HG02610 (cell line): ENCODE measurements around the gene RNF39.
"Not testable (repeated sequence)": the region's sequence is repeated elsewhere in the genome, so short reads cannot be mapped to it uniquely, and the experiment has no call there.

Experiments used
- ATAC-seq: cut with Tn5 transposase; IDR thresholded peaks from one replicate; pipeline ENCODE4 v1.9.1; 2021; ENCODE audit warnings: mild to moderate bottlenecking, moderate library complexity; ENCODE audit not compliant: unreplicated experiment

RNF39 gene, protein sequence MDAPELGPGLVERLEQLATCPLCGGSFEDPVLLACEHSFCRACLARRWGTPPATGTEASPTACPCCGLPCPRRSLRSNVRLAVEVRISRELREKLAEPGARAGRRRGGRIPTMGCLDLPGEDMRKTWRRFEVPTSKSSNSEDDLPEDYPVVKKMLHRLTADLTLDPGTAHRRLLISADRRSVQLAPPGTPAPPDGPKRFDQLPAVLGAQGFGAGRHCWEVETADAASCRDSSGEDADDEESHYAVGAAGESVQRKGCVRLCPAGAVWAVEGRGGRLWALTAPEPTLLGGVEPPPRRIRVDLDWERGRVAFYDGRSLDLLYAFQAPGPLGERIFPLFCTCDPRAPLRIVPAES

DNA sequence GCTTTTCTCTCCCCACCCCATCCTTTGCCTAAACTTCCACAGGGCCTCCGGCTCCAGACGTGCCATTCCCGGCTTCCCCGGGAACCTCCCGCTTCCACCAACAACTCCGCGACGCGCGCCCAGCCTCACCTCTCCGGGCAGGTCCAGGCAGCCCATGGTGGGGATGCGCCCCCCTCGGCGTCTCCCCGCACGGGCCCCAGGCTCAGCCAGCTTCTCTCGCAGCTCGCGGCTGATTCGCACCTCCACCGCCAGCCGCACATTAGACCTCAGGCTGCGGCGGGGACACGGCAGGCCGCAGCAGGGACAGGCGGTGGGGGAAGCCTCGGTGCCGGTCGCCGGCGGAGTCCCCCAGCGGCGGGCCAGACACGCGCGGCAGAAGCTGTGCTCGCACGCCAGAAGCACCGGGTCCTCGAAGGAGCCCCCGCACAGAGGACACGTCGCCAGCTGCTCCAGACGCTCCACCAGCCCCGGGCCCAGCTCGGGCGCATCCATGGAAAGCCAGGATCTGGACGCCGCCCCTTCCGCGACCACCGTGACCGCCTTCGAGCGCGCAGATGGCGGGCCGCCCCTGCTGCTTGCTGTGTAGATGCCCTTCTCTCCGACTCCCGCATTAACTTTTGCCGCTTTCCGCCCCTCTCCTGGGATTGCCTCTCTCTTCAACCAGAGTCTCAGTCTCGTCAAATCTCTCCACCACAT is at the start of gene RNF39:
Gene RNF39, minus strand, starts transcription at position 676 of the 696 bp plus-strand sequence. Its CDS starts 184 bp downstream, at position 492.
- no peak for ATAC-seq

DNA sequence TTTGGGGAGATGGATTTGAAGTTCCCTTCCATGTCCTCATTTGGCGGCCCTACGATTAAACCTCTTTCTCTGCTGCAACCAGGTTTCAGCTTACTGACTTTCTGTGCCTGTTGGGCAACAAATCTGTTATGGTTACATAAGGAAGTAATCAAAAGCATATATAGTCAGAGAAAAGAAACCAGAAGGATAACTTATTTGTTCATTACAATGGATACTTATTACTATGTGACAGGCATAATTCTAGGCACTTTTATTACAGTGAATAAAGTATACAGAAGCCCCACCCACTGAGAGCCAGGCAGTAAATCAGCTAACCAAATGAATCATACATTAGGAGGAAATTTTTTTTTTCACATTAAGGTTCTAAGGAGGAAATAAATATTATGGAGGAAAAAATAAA is 46.9 kb upstream of the RNF39 start:
- ATAC-seq = no peak

DNA sequence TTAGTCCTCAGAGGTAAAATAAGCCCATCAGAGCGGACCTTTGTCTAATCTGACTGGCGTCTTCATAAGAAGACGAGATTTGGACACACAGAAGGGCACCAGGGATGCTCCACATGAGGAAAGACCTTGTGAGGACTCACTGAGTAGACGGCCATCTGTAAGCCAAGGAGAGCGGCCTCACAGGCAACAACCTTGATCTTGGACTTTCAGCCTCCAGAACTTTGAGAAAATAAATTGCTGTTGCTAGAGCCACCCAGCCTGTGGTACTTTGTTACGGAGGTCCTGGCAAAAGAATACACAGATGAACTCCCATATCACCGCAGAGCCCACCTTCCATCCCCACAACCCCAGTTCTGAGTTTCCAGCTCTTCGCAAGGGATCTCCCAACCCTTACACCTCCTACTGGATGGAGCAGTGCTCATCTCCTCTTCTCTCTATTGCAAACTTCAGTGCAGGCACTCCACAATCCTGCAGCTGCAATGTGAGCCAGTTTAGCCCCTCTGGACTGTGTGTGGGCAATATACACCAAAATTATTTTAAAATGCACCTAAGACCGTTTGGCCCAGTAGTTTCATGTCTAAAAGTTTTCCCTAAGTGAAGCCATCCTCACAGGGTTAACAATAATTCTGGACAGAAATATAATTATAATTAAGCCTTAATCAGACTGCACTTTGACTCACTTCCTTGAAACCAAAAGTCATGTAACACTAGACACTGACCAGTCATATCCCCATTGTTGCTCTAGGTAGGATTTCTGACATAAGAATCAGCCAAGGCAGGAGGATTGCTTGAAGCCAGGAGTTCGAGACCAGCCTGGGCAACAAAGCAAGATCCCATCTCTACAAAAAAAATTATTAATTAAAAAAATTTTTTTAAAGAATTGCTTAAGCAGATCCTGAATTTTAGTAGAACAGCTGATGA is 46.1 kb upstream of the RNF39 start:
- no peak for ATAC-seq

DNA sequence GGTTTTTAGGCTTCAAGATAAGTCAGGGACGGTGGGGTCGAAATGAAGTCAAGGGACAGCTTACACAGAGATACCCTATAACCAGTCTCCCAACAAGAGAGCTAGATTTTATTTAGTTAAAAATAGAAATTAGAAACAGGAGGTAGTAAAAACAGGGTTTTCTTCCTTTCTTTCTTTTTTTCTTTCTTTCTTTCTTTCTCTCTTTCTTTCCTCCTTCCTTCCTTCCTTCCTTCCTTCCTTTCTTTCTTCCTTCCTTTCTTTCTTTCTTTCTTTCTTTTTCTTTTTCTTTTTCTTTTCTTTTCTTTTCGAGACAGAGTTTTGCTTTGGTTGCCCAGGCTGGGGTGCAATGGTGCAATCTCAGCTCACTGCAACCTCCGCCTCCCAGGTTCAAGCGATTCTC is 43.1 kb upstream of the RNF39 start:
- ATAC-seq = not testable (repeated sequence)

DNA sequence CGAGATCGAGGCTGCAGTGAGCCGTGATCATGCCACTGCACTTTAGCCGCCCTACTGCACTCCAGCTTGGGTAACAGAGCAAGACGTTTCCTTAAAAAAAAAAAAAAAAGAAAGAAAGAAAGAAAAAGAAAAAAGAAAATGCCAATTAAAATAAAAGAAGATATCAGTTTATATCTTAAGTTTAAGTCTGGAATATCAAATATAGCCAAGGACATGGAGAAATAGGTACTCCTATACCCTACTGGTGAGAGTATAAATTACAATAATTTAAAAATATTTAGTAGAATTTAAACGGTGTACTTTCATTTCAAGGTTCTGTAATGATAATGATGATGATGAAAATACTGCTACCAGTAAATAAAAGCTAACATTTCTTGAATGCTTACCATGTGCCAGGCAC is 41.2 kb upstream of the RNF39 start:
- no peak for ATAC-seq

DNA sequence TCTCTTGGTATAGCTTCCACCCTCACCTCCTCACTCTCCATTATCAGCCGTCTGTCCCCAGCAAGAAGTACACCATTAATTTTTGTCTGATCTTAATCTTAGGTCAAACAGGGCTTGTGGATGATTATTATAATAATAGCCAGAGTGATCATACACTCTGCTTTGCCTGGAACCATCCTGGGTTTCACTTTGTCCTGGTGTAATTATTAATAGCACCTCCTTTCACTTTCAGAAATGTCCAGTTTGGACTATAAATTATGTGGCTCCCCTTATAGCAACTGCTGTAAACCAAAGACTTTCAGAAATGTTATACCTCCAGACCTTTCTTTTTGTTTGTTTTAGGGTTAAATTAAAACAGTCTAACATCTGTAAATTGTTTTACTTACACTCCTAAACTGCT is 38.3 kb upstream of the RNF39 start:
- no peak for ATAC-seq

DNA sequence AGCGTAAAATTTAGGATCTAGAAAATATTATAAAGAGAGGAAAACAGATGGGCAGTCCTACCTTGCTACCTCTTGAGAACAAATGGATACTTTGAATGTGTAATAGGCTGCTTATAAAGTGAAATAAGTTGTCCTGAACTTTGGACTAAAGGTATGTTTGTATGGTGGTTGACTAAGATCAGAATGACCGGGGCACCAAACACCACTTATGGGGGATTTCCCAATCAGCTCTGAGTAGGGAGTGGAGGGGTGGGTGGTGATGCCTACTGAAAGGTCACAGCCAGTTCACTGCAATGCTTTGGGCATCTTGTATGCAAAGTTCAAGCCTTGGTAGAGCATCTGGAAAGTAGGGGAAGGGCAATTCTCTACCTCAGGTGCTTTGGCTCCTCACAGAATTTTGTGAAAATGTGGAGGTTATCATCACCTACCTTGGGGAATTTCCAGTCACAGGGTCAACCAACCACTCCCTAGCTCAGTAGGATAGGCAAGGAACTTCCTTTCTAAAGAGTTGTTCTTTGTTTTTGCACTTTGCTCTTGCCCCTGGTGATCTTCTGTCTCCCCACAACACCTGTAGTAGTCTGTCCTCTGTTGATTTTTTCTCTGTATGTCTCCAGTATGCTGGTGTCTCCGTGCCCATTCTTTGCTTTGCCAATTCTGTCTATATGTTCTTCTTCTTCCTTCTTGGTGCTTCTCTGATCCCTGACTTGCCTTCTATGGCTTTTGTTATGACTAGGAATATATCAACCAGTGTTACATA is 37.6 kb upstream of the RNF39 start, which contains the start of gene TRIM31:
Gene TRIM31, minus strand, starts transcription at position 88 of the 757 bp plus-strand sequence. CDS start 285 bp downstream, outside the sequence.
- no peak for ATAC-seq

DNA sequence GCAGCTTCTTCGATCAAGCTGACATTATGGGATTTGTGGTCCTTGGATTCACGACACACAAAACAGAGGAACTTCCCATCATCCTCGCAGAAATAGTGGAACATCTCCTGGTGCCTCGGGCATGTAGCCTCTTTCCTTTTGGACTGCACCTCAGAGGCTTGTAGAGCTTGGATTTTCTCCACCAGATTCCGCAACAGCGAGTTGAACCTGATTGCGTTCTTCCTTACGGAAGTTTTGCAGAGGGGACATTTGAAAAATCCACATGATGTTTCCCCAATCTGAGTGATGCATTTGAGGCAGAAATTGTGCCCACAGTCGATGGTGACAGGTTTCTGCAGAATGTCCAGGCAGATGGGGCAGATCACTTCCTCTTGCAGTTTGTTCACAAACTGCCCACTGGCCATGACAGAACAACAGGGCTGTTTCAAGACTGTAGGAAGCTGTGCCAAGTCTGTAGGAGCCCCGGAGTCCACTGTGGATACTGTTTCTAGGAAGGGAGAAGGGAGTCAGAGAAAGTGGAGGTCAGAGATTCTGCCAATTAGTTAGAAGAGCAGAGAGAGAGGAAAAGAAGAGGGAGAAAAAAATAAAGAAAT is 36.9 kb upstream of the RNF39 start:
- no peak for ATAC-seq

DNA sequence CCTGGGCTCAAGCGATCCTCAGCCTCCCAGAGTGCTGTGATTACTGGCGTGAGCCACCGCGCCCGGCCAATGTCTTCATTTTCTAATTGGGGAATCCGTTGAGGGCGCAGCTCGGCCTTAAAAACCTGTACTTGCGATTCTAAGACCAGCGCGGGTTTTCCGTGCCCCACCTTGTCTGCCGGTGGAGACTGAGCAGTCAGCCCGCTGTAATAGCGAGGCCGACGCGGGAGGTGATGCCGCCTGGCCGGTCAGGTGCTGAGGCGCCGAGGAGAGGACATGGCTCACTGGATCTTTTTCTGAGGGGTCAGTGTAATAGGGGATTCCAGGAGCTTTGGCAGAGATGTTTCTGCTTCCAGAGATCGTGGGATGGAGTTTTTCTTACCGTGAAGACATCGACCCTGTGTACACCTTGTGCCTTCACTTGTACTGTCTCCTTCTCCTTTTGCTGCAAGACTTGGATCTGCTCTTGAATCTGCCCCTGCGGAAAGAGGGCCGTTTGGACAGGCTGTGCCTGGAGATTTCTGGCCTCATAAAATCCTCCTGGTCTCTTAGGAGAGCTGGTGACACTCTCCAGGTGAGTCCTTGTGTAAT is 35.8 kb upstream of the RNF39 start:
- ATAC-seq = no peak

DNA sequence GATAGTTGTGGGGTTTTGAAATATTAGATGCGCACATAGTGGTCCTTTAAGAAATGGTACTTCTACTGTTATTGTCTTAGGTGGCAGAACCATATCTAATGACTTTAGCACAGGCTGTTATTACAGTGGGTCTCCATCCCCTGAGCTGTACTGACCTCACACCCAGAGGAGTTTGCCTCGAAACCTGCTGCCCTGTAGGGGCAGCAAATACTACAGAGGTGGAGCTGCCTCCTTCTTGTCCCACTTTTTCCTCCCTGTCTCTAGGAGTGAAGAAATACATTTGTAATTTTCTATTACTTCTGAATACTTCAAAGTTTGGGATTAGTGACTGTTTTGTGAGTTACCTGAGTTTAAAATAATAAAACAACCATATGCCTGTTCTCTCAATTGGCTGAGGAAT is 29.1 kb upstream of the RNF39 start:
- no peak for ATAC-seq

DNA sequence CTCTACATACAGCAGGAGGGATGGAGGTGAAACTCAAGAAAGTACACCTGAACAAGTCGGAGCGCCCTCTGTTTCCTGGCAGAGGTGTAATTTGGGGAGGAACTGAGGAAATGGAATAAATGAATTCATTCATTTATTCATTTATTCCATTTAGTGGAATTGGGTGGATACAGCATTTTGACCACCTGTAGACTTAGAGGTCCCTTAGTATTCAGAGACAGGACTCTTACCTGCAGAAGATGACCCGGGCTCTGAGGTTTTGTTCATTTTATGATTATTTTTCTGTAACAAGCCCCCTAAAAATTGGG is 28.3 kb upstream of the RNF39 start:
- ATAC-seq = no peak

DNA sequence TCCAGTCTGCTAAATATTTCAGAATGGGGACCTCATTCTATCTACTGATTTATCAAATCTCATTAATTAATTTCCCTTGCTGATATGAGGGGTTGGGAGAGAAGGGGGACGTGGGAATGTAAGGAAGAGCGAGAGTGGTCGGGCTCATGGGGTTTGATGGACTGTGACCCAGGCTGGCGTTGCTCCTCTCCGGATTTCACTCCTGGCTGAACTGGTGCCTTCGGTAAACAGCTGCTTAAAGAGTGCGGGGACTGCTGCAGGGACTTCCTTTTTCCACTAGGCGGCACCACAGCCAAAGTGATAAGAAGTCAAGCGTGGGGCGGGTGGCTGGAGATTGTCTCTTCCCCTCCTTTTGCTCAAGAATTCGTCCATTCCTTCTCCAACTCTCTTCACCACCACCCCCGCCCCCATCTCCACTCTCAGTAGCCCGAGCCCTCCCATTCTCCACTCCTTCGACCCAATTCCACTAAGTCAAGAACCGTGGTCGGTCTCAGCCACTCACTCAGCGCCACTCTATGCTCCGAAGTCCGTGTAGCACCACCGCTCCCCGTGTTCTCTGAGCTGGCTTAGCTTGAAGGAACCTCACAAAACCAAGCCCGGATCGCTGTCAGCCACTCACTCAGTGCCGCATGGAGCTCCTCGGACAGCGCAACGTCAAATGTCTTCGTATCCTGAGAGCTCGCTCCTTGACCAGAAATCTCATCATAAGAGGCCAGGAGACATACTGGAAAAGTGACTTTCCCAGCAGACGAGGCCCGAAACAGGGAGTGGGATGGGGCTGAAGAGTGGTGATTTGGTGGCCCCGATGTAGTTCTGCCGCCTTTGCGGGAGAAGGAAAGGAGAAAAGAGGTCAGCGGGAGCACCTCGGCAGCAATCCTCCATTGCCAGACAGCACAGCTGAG is 27.7 kb upstream of the RNF39 start:
- ATAC-seq = peak; percentile 63

DNA sequence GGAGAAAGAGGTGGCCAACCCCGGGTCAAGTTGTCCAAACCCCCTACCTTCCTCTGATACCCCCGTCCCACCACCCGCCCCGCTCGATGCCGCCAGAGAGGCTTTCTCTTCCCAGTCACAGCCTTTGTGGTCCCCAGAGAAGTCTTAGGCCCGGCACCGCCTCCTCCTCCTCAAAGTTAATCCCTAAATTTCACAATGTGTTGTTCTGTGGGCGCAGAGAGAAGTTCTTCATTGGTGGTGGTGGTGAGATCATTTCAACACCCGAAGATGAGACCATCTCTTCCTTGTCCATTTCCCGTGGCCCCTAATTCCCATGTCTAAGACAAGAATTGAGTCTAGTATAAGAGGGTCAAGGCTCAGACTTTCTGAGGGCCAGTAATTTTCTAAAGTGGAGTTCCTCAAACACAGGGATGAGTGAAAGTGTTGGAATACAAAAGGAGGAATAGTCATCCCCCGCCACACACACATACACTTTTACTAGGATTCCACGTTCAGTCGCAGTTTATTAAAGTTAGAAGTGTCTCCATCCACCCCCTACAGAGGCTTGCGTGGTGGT is 26.9 kb upstream of the RNF39 start:
- ATAC-seq = no peak

DNA sequence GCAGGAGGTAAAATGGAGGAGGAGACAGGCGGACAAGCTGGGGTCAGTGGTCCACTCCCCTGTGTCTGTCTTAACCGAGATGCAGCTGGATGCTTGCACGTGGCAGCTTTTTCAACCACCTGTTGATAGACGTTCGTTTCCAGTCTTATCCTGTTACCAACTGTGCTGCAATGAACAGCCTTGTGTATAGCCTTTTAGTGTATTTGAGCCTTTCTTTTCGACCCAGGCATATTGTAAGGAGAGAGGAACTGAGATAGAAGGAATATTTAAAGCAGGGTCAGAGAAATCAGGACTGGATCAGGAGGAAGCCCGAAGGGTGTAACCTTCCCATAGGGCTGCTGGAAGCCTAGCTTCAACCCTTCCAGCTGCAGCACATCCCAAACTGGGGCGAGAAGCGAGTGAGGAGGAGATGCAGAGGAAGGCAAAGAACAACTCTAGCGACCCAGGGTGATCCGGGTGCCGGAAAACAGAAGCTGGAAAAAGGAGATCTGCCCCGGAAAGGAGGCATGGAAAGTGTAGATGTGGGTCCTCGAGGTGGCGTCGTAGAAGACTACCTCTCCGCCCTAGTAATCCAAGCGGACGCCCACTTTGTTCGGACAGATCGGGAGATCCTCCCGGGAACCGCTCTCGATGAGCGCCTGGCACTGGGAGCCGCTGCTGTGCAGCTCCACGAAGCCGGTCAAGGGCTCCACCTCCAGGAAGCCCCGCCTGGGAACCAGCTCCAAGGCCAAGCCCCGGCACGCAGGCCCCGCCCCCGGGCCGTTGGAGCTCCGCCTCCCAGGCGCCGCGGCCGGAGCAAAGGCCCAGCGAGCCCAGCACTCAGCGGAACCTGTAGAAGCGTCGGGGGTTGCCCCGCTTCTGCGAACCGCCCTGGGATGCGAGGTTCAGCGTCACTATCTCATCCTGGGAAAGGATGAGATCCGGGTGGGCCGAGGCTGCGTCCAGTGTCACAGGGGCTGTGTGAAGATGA is 26.2 kb upstream of the RNF39 start:
- ATAC-seq = peak; percentile 61

DNA sequence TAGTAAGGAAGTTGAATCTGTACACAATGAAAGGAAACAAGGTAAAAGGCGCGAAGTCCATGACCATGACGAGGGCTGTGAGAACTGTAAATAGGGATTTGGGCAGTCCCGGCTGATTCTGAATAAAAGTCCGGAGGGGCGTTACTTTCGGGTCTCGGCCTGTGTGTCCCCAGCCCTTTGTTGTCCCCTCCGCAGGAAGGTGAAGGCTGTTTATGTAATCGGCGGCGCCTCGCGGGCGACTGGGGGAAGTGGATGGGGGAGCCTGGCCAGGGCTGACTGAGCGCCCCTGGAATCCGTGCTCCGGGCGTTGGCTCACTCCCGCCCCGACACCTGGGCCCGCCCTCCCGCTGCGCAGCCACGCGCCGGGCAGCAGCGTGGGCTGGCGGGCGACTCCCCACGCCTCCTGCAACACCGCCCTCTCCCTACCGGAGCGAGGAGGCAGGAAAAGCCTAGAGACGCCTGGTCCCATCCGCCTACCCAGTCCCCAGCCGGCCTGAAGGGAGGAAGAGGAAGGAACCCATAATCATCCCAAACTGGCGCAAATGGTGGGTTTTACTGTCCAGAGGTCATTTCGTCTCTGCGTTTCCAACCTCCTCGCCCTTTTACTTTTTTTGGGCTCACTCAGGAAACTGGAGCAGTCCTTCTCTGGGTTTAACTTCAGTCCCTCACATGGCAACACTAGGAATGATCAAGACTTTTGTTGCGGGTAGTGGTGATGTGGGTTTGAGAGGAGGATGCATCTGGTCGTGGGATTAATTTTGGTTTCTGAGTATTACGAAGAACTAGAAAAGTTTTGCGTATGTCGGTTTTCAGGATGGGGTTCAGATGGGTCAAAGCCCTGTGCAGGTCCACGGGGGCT is 25.2 kb upstream of the RNF39 start:
- ATAC-seq = no peak

DNA sequence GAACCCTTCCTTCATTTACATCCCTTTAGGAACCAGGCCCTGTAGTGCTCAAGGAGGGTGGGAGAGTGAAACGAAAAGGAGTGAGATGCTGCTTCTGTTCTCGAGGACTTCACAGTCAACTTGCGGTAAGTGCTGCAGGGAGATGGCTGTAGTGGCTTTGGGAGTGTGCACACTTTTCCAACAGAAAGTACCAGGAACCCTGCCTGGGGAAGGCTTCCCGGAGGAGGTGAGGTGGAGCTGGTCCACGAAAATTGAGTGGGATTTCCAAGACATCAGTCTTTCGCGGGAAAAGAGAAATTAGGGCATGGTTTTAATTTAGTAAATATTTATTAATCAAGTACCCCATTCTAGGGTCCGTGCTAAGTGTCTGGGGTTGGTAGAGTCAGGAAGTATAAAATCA is 24.6 kb upstream of the RNF39 start:
- ATAC-seq = no peak
